ENCODE data around the gene HSD11B1L.

Gene HSD11B1L

DNA sequence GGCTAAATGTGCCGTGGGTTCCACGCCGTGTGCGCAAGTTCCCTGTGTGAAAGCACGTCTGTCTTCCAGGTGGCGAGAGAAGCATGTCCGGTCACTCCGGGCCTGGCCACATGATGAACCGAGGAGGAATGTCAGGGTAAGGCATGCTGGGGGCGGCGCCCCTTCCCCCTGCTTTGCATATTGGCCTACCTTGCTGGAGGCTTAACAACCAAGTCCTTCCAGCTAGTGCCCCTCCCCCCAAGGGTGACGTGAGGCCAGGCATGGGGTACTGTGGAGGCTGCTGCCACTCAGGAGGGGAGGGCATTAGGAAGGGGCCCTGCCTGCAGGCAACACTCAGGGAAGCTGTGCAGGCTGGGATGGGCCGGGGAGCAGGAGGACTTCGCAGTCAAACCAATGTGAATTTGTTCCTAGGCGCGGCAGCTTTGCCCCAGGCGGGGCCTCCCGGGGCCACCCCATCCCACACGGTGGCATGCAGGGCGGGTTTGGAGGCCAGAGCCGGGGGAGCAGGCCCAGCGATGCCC, 13.0 kb upstream of the HSD11B1L start:
- DNase-seq (ENCODE audit: low spot score), result no peak

DNA sequence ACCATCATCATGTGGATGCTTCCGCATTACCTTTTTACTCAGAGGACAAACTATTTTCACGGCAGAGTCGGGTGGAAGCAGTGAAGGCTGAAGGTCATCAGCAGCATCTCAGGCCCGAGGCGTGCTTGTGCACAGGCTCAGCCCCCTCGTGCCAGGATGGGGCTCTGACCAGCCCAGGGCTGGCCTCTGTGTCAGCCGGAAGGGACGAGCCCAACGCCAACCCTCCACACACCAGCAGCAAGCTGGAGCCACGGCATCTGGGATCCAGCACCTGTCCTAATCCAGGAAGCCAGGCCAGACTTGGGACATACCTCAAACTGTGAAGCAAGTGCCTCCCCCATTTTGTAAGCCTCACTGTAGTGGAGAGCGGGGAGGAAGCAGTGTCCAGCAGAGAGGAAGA, 11.6 kb upstream of the HSD11B1L start:
- no peak for DNase-seq (ENCODE audit: low spot score)

DNA sequence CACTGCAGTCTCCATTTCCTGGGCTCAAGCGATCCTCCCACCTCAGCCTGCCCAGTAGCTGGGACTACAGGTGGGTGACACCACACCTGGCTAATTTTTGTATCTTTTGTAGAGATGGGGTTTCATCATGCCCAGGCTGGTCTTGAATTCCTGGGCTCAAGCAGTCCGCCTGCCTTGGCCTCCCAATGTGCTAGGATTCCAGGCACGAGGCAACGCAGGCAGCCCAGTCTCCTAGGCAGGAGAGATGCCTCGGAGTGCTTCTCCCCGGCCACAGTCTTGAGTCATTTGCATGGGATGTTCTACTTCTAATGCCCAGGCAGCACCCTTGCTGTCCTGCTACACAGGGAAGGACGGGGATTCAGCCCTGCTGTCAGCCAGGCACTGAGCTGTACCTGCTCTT, 9.2 kb upstream of the HSD11B1L start:
- no peak for DNase-seq (ENCODE audit: low spot score)

DNA sequence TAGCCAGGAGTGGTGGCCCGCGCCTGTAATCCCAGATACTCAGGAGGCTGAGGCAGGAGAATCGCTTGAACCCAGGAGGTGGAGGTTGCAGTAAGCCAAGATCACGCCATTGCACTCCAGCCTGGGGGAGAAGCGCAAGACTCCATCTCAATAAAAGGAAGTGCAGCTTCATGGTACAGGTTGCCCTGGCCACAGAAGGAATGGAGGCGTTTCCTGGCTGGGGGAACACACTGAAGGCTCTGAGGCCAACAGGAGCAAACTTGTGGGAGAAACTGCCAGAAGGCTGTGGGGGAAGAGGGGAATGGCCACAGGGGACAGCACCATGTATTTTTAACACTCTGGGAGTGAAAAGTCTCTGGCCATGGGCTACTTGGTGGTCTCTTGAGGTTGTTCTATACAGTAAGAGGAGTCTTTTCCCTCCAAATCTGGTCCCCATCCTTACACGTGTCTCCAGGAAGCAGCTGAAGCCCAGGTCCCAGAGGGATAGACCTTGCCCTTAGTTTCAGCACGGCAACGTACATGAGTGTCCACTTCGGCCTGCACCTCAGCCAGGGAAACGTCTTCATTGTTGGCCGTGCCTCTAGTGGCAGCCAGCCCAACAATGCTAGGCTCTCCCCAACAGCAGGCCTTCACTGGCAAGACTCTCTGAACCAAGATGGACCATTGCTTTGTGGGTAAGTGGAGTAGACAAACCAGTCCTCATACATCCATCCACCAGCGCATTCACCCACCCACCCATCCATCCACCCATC, 7.9 kb upstream of the HSD11B1L start:
- DNase-seq (ENCODE audit: low spot score), result no peak

DNA sequence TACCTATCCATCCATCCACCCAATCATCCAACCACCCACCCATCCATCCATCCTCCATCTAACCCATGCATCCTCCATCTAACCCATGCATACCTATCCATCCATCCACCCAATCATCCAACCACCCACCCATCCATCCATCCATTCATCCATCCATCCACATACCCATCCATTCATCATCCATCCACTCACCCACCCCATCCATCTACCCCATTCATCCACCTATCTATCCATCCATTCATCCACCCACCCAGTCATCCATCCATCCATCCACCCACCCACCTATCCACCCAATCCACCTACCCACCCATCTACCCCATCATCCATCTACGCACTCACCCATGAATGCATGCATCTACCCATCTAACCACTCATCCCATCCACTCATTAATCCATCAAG, 7.1 kb upstream of the HSD11B1L start:
- no peak for DNase-seq (ENCODE audit: low spot score)

DNA sequence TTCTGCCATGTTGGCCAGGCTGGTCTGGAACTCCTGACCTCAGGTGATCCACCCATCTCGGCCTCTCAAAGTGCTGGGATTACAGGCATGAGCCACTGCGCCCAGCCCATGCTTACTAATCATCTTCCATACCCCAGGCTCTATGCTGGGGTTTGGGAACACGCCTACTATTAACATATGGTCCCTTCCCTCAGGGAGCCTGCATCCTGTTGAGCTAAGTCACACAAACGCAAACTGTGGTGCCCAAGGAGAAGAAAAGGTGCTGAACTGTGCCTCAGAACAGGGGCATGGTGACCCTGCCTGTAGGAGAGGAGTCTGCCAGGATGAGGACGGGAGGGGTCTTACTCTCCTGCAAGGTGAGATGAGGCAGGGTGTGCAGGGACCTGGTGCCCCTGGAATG, 6.1 kb upstream of the HSD11B1L start:
- no peak for DNase-seq (ENCODE audit: low spot score)

DNA sequence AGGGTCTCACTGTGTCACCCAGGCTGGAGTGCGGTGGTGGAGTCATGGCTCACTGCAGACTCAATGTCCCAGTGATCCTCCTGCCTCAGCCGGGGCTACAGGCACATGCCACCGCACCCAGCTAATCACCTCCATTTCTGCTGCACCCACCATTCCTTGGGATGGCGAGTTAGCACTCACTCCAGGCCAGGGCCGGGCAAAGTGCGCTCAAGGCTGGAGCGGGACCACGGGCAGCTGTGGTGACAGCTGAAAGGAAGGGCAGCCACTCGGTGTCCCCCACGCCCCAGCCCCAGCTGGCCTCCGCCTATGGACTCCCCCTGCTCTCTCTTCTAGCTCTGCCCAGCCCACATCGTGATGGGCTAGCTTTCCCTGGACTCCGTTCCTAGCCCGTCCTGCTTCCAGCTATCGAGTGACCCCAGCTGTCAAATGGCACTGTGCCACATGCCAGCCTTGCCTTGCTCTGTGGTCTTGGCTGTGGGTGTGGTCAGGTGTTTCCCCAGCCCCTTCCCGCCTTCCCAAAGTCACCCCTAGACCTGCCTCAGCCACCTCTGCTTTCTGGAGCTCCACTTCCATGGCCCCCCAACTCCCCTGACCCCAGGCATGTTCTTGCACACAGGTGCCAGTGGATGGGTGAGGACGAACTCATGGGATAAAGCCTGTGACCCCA, 4.6 kb upstream of the HSD11B1L start:
- no peak for DNase-seq (ENCODE audit: low spot score)

DNA sequence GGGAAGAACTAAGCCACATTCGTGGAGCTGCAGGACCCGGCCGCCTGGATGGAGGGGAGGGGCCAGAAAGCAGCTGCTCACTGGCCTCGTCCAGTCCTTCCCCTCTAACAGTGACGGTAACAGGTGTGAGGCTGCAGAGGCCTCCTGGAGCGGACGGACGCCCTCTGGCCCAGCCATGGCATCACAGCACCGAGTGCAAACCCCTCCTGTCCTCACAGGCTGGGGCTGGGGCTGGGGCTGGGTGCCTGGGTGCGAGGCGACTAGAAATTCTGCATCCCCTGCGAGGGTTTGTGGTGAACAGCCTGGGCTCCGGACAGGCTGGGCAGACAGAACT, 4.1 kb upstream of the HSD11B1L start:
- no peak for DNase-seq (ENCODE audit: low spot score)

DNA sequence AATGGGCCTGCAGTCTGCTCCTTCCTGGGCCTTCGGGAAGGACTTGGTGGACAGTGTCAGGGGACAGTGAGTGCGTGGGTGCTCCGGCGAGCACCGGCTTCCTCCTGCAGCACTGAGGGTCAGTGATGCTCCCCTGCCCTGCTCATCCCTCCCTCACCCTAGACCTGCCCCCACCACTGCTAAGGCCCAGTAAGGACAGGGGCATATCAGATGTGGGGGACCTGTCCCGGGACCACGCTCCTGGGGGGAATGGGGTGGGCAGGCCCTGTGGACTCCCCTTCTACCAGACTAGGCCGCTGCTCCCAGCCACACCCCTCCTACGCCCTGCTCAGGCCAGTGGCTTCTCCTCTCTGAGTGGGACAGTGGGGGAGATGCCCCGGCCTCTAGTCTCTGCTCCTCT, 3.7 kb upstream of the HSD11B1L start:
- DNase-seq (ENCODE audit: low spot score), result no peak

DNA sequence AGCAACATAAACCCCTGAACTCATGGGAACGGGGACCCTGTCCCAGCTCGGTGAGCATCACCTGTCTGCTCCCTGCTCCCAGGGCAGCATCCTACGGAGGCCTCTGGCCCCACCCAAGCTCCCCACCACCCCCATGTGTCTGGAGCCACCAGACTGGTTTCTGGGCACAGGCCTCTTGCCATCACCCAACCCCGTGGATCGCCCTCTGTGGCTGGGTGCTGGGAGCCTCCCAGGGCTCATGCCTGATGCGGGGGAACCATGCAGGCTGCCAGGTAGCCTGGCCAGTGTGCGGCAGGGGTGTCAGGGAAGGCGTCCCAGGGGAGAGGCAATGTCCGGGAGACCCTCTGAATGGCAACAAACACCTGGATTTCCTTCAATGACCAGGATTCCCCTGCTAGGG, 3.2 kb upstream of the HSD11B1L start:
- no peak for DNase-seq (ENCODE audit: low spot score)

DNA sequence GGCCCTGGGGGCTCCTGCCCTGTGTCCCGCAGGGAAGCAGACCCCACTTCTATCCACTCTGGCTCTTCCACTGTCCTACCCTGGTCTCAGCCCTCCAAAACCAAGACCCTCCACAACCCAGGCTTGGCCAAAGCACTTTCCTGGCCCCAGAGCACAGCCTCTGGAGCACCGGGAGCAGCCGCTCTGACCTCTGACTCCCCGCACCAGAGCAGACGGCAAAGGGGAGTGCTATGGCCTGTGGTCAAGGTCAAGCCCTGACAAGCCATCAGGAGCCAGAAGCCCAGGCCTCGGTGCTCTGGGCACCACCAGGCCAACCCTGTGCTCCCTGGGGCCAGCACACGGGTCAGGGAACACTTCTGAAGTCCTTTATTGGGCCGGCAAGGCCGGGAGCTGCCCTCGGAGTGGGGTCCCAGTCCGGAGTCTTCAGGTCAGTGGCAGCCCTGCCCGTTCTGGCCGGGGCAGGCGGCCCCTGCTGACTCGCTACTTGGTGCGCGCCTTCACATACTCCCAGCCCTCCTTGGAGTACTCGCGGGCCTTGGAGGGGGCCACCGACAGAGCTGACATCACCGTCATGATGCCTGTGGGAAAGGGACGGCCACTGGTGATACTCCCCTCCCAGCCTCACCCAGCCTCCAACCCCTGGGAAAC, 2.6 kb upstream of the HSD11B1L start:
- DNase-seq (ENCODE audit: low spot score), result no peak

DNA sequence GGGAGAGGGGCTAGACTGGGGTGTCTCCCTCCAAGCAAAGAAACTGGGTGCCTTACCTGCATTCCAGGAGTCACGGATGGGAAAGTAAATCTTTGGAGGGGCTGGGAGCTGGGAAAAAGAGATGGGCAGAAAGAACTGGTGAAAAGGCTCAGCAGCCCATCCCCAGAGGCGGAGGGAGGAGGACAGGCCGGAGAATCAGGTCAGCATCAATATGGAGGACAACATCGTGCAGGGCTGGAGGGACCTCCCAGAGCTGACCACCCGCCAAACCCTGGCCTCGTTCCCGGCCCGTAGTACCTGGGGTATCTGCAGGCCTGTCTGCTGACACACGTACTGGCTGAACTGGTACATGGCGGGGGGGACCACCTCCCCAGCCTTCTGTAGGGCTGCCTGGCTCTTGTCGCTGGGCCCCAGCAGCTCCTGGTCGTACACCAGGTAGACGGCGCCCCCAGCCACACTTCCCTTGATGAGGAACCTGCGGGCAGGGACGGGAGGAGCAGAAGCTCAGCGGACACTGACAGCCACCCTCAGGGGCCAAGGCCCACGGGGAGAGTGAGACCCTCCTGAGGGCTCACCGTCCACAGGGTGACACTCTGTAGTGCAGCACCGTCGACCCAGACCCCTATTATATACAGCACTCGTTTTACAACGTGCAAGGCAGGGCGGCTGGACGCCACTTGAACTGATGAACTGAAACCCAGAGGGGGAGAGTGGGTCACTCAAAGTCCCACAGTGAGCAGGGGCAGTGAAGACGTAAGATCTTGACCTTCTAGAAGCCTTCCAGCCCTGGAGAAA, 1.3 kb upstream of the HSD11B1L start:
- no peak for DNase-seq (ENCODE audit: low spot score)

DNA sequence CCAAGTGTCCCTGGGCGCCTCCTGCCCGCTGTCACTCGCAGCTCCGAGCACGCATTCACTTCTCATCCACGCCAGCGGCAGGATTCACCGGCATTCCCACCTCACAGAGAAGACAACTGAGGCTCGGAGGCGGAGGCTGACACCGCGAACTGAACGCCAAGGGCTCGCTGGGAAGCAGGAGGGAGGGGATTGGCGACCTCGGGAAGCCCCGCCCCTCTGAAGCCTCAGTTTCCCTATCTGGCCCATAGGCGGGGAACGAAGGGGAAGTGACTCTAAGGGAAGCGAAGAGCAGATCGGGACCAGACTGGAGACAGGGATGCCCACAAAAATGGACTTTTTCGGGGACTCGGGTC, 767 bp upstream of the HSD11B1L start:
- peak; percentile 10 for DNase-seq (ENCODE audit: low spot score)

DNA sequence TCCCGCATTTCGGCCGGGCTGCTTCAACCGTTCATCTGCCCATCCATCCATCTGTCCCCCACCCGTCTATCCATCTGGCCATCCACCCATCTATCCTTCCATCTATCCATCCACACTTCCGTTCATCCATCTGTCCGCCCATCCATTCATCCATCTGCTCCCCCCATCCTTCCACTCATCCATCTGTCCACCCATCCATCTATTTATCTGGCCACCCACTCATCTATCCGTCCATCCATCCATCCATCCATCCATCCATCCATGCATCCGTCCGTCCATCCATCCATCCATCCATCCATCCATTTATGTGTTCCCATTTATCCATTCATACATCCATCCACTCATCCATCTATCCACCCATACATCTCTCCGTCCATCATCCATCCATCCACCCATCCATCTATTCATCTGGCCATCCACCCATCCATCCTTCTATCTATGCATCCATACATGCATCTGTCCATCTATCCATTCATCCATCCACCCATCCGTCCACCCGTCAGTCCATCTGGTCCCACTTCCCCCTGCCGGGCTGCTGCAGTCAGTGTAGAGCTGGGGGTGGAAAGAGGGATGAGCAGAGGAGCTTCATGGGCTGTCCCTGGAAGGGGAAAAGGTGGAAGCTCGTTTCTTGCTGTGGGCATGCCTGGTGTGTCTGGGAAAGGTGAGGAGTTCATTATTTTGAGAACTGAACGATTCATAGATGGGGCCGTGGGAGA, 722 bp downstream of the HSD11B1L start:
- no peak for DNase-seq (ENCODE audit: low spot score)

DNA sequence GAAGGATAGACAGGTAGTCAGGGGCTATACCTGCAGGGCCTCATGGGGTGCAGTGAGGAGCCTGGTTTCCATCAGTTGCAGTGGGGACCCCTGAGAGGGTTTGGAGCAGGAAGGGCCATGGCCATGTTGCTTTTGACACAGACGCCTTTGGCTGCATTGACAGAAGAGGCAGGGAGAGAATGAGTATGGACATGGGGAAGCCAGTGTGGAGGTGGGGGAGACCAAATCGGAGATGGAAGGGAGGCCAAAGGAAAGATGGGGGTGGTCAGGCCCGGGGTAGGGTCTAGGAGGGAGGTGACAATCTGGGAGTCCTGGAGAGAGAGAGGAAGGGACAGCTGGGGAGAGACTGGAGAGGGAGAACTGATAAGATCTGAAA, 1.3 kb downstream of the HSD11B1L start:
- no peak for DNase-seq (ENCODE audit: low spot score)

DNA sequence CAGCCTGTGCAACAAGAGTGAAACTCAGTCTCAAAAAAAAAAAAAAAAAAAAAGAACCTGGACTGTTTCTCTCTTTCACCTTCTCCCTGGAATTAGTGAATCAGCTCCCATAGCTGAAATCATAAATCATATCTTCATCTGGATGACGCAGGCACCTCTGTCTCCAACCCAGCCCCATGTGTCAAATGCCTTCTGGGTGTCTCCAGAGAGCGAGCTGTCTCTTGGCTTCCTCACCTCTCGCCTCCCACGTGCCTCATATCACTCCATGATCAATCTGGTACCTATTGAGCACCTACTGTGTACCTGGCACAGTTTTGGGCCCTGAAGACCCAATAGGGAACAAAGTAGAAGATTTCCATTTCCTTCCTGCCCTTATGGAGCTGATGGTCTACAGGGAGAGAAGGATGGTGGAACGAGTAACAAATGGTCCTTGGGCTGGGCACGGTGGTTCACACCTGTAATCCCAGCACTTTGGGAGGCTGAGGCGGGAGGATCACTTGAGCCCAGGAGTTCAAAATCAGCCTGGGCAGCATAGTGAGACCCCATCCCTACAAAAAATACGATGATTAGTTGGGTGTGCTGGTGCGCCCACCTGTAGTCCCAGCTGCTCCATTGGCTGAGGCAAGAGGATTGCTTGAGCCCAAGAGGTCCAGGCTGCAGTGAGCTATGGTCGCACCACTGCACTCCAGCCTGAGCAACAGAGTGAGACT, 2.5 kb downstream of the HSD11B1L start:
- no peak for DNase-seq (ENCODE audit: low spot score)

DNA sequence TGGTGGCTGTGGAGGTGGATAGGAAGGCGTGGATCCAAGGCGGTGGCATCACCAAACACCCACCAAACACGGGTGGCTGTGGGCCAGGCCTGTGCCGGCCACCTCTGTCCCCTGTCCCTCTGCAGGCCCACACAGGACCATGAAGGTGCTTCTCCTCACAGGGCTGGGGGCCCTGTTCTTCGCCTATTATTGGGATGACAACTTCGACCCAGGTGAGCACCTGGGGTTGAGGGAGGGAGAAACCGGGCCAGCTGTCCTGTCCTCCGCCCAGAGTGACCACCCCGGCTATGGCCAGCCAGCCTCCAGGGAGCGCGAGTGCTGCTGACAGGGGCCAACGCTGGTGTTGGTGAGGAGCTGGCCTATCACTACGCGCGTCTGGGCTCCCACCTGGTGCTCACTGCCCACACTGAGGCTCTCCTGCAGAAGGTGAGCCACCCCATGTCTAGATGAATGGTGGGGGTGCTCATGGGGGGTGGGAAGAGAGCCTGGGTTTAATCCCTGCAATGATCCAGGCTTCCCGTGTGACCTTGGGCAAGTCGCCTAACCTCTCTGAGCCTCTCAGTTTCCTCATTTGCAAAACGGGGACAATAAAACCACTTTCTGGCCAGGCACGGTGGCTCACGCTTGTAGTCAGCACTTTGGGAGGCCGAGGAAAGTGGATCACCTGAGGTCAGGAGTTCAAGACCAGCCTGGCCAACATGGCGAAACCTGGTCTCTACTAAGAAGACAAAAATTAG, 4.0 kb downstream of the HSD11B1L start:
- DNase-seq (ENCODE audit: low spot score), result no peak

DNA sequence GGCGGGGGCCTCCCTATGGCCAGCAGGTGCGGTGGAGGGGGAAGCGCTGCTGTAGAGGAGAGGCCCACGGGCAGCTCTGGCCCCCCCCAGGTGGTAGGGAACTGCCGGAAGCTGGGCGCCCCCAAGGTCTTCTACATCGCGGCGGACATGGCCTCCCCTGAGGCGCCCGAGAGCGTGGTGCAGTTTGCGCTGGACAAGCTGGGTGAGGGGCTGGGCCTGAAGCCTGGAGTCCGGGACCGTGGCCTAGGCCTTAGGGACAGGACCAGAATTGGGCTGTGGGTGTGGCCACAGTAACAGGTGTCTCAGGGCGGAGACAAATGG, 5.5 kb downstream of the HSD11B1L start:
- DNase-seq (ENCODE audit: low spot score), result no peak

DNA sequence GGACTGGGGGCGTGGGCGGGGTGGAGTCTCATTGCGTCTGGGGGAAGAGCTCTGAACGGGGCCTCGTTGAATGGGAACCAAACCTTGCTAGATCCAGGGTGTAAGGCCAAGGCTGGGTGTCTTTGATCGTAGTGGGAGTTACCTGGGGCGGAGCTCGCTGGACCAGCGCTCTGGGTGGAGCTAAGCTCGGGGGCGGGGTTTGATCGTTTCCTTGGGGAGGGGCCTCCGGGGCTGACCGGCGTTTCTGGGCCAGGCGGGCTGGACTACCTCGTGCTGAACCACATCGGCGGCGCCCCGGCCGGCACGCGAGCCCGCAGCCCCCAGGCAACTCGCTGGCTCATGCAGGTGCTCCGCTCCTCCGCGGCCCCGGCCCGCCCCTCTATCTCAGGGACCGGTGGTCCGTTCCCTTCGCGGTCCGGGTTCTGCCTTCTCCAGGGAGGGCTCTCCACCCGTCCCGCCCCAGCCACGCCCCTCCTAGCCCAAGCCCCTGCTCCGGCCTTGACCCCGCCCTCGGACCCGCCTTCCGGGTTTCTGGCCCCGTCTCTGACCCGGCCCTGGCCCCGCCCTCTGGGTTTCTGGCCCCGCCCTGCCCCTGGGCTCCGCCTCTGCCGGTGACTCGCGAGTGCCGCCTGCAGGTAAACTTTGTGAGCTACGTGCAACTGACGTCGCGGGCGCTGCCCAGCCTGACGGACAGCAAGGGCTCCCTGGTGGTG, 6.0 kb downstream of the HSD11B1L start:
- DNase-seq (ENCODE audit: low spot score), result peak; percentile 95
